Measurements from ENCODE around the gene MRPS12. TPM values are rescaled to one million over a fixed set of nuclear protein-coding genes. Genes with fewer than 3 reads are reported as not detected.
A peak's percentile ranks its signal among the peaks of the same experiment; 100 is the strongest.

Gene MRPS12
- total RNA-seq, 2 donors from 2014 or later = 16.6 to 16.8 TPM

DNA sequence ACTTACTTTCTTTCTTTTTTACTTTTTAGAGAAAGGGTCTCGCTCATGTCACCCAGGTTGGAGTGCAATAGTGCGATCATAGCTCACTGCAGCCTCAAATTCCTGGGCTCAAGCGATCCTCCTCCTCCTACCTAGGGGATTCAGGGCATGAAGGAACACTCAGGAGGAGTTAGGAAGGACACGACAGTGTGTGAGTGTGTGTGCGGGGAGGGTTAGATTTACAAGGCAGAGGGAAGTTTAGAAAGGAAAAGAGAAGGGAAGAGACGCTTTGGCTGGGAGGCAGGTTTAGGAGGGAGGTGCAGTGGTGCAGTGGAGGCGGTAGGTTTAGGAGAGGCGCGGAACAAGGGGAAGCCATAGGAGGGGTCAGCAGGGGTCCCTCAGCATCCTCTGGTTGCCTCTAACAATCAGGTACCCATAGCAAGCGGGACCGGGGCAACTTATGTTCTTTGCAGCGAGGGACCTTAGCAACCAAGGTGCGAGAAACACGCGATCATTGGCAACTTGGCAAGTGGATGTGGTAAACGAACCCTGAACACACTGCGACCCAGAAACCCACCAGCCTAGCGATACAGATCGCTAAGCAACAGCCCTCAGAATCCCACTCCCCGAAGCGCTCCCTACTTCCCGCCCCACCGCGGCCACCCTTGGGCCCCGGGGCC is 31.8 kb upstream of the MRPS12 start:
- Histone ChIP-seq H3K27me3 (no peaks in the 10 kb centered on the region), H3K9me3 (no peaks in the 10 kb centered on the region), H3K4me1 (peaks cover 32% of the 10 kb centered on the region), H3K4me3 (peak overlapping the region; percentile 31 to 79), H3K27ac (peak overlapping the region; percentile 67 to 88 (median 74)), H3K36me3 (replicated peaks in 1 of 2; ENCODE audit: insufficient read depth in 1 of 2, low read depth in 2 of 2) (no peaks in the 10 kb centered on the region)
- TF ChIP-seq, protein P1, sequence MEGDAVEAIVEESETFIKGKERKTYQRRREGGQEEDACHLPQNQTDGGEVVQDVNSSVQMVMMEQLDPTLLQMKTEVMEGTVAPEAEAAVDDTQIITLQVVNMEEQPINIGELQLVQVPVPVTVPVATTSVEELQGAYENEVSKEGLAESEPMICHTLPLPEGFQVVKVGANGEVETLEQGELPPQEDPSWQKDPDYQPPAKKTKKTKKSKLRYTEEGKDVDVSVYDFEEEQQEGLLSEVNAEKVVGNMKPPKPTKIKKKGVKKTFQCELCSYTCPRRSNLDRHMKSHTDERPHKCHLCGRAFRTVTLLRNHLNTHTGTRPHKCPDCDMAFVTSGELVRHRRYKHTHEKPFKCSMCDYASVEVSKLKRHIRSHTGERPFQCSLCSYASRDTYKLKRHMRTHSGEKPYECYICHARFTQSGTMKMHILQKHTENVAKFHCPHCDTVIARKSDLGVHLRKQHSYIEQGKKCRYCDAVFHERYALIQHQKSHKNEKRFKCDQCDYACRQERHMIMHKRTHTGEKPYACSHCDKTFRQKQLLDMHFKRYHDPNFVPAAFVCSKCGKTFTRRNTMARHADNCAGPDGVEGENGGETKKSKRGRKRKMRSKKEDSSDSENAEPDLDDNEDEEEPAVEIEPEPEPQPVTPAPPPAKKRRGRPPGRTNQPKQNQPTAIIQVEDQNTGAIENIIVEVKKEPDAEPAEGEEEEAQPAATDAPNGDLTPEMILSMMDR (IDR thresholded peaks at IDR 0.05) = no peak
- TF ChIP-seq POLR2A (IDR thresholded peaks at IDR 0.05) = no peak
- ATAC-seq = no peak
- 8 to 11% methylated on average over 11 to 25 of the region's 25 CpGs for WGBS, 2 donors
- intact Hi-C loops (cut with DNase I) = no loop called here
- DNase-seq = peak in 1 of 4 donors; percentile 22

- 0 to 1% methylated on average over 5 to 60 of the region's 64 CpGs for WGBS, 2 donors
- Histone ChIP-seq H3K27me3 (no peaks in the 10 kb centered on the region), H3K27ac (peak within 1 kb of the TSS; percentile 67 to 93 (median 84)), H3K4me3 (peak within 1 kb of the TSS; percentile 73 to 79), H3K36me3 (replicated peaks in 1 of 2; ENCODE audit: insufficient read depth in 1 of 2, low read depth in 2 of 2) (no peaks in the 10 kb centered on the region), H3K4me1 (peaks cover 32% of the 10 kb centered on the region), H3K9me3 (no peaks in the 10 kb centered on the region)
- ATAC-seq (peak; percentile 97), DNase-seq (peak; percentile 100)
- TF ChIP-seq POLR2A (IDR thresholded peaks at IDR 0.05) = peak; percentile 29 to 83 (median 78)
- TF ChIP-seq, protein P1 (IDR thresholded peaks at IDR 0.05) = peak in 2 of 7 experiments; percentile 0 to 16
- intact Hi-C loops (cut with DNase I) = no loop called here
These were observed 31.1 kb upstream of the MRPS12 start, which contains the start of the genes NFKBIB and SIRT2 for GRCh38 chr19:38899447-38900201. NFKBIB (plus strand) TSS chr19:38899969; CDS start chr19:38900033, 64 bp downstream. SIRT2 (minus strand) TSS chr19:38899618; CDS start chr19:38899521, 97 bp downstream.

DNA sequence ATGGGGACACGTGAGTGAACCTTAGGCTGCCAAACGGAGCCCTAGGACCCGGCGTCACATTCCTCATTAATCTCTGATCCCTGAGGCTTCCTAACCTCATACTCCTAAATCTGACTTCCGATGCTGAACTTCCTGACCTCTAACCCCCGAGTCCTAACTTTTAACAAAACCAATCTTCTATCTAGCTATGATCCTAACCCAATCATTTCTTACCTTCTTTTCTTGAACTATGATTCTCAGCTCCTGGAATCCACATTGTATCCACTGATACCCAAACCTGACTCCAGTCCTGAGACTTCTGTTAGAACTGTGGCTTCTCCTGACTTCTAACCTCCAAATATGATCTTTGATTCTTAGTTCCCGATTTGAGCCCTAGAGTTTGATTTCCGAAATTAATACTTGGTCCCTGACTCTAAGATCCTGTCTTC is 30.5 kb upstream of the MRPS12 start:
- Histone ChIP-seq H3K27me3 (no peaks in the 10 kb centered on the region), H3K4me1 (peaks cover 32% of the 10 kb centered on the region), H3K9me3 (no peaks in the 10 kb centered on the region), H3K4me3 (peak overlapping the region; percentile 59 to 73), H3K27ac (peak overlapping the region; percentile 67 to 93 (median 84)), H3K36me3 (replicated peaks in 1 of 2; ENCODE audit: insufficient read depth in 1 of 2, low read depth in 2 of 2) (peaks cover 0 to 4% of the 10 kb centered on the region in 2 donors)
- ATAC-seq (no peak), DNase-seq (no peak)
- TF ChIP-seq, protein P1 (IDR thresholded peaks at IDR 0.05) = no peak
- TF ChIP-seq POLR2A (IDR thresholded peaks at IDR 0.05) = no peak
- 0 to 2% methylated on average over 8 of the region's 8 CpGs for WGBS, 2 donors
- intact Hi-C loops (cut with DNase I) = no loop called here

DNA sequence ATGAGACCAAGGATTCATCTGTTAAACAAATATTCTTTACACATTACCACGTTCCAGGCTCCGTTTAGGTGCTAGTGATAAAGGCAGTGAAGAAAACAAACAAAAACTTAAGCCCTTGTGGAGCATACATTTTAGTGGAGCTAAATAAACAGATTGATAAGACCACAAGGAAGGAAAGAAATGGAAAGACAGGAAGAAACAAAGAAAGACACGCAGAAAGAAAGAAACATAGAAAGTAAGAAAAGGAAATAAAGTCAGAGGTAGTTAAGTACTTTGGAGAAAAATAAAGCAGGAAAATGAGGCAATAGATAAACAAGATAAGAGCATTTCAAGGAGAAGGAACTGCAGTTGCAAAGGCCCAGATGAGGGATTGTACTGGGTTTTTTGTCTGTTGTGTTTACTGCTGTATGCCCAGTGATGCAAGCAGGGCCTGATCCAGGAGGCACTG is 30.0 kb upstream of the MRPS12 start:
- peak overlapping the region in 2 of 4 donors; percentile 88 to 93 for H3K27ac ChIP-seq
- no peak for TF ChIP-seq POLR2A (IDR thresholded peaks at IDR 0.05)
- TF ChIP-seq, protein P1 (IDR thresholded peaks at IDR 0.05) = no peak

More for the DNA sequence above, 30.0 kb upstream of the MRPS12 start:
- H3K27me3 ChIP-seq = no peaks in the 10 kb centered on the region
- H3K36me3 ChIP-seq (replicated peaks in 1 of 2; ENCODE audit: insufficient read depth in 1 of 2, low read depth in 2 of 2) = peaks cover 3 to 6% of the 10 kb centered on the region in 2 donors
- ATAC-seq = no peak
- peaks cover 32% of the 10 kb centered on the region for H3K4me1 ChIP-seq
- no peak overlapping the region for H3K4me3 ChIP-seq
- no peaks in the 10 kb centered on the region for H3K9me3 ChIP-seq
- 5 to 12% methylated on average over 3 of the region's 3 CpGs for WGBS, 2 donors
- intact Hi-C loops (cut with DNase I) = no loop called here
- DNase-seq = no peak
